Measurements from ENCODE around the gene PRKCQ. TPM values are rescaled to one million over a fixed set of nuclear protein-coding genes. Genes with fewer than 3 reads are reported as not detected.
"Not testable (repeated sequence)": the region's sequence is repeated elsewhere in the genome, so short reads cannot be mapped to it uniquely, and the experiment has no call there.

PRKCQ gene
- total RNA-seq, 2 donors from 2014 or later, result 55.3 to 79.0 TPM

DNA sequence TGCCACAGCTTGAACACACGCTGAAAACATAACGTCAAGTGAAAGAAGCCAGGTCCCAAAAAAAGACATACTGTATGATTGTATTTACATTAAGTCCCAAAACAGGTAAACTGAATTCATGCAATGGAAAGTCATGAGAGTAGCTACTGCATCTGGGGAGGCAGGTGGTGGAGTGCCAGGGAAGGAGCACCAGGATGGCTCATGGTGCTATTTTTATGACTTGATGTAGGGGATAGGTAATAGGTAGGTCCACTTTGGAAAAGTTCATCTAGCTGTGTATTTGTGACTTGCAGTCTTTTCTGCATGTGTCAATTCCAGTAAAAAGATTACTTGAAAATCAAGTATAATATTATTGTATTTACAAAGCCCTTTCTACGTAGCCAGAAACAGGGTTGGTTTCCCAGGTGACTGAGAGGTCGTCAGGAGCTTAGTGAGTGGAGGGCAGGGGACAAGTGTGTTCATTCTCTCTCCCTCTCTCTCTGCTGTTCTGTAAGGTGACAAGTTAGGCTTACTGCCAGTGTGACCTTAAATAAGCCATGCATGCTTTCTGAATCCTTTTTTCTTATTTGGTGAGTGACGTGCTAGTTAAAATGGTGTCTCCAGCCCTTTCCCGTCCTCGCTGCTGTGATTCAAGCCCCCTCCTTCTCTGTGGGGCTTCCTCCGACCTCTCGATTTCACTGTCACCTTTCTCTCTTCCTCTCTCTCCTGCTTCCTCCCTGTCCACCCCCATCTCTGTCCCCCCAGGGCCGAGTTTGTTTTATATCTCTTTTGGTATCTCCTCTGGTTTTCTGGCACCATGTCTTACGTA, 9.4 kb upstream of the PRKCQ start:
- ATAC-seq (no peak), DNase-seq (ENCODE audit: low spot score) (no peak)
- Mint-ChIP-seq H3K27ac (peak overlapping the region; percentile 58 to 85), H3K4me3 (peak overlapping the region; percentile 54), H3K4me1 (ENCODE audit: low read depth in 2 of 2) (peaks cover 53% of the 10 kb centered on the region in 2 donors), H3K27me3 (no peaks in the 10 kb centered on the region), H3K9me3 (peaks cover 4% of the 10 kb centered on the region), H3K36me3 (peaks cover 35% of the 10 kb centered on the region)

DNA sequence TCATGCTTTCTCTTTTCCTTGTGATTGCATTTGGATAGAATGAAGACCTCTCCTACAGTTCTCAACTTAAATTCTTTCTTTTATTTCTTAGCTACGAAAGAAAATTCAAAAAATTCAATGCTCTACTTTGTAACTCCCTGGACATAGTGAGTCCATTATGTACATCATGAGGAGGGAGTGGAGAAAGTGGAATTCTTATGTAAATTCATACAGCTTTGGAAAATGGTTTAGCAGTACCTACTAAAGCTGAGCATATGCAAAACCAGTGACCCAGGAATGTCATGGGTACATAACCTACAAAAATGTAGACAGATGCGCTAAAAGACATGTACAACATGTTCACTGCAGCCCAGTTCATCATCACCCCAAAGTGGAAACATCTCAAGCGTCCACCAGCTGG, 8.8 kb upstream of the PRKCQ start:
- ATAC-seq (no peak), DNase-seq (ENCODE audit: low spot score) (no peak)
- peak overlapping the region; percentile 4 for H3K4me3 Mint-ChIP-seq
- peak overlapping the region; percentile 10 to 85 for H3K27ac Mint-ChIP-seq
- peaks cover 53 to 57% of the 10 kb centered on the region in 2 donors for H3K4me1 Mint-ChIP-seq (ENCODE audit: low read depth in 2 of 2)
- H3K27me3 Mint-ChIP-seq, result no peaks in the 10 kb centered on the region
- H3K36me3 Mint-ChIP-seq, result peaks cover 39% of the 10 kb centered on the region
- H3K9me3 Mint-ChIP-seq, result peaks cover 4% of the 10 kb centered on the region

DNA sequence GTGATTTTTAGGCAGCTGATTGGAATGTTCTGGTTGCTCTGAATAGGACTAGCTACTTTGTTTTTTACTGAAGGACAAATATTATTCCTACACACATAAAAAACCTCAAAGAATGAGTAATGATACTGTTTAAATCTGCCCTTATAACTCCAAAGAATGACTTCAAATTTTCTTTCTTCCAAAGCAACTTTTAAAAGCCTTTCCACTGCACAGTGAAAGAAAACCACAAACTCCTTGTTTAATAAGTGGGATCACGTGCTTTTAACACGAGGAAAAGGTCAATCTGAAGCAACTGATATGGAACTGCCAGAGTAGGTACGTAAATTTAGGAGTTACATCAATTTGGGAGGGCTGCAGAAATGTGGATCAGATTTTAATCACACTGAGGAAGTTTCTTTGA, 8.0 kb upstream of the PRKCQ start:
- Mint-ChIP-seq H3K27me3 (no peaks in the 10 kb centered on the region), H3K36me3 (peaks cover 46% of the 10 kb centered on the region), H3K4me1 (ENCODE audit: low read depth in 2 of 2) (peaks cover 60 to 64% of the 10 kb centered on the region in 2 donors), H3K4me3 (no peak overlapping the region), H3K27ac (peak overlapping the region in 1 of 2 donors; percentile 35), H3K9me3 (peaks cover 5% of the 10 kb centered on the region)
- ATAC-seq, result no peak
- no peak for DNase-seq (ENCODE audit: low spot score)

DNA sequence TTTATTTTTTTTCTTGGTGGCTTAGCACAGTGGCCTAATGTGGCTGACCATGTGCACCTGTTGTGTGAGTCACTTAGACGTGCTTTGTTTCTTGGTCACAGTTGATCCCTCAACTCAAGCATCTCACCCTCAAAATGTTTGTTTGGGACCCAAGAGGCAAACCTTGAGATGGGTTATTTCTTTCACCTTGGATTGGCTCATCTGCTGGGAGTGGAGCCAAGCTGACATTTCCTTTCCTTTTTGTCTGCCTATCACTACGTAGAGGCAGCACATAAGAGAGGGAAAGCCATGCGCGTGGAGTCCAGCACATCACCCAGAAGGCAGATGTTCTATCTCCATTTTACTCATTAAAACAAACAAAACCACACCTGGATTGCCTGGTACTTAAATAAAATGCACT, 6.4 kb upstream of the PRKCQ start:
- ATAC-seq (no peak), DNase-seq (ENCODE audit: low spot score) (no peak)
- Mint-ChIP-seq H3K4me1 (ENCODE audit: low read depth in 2 of 2) (peaks cover 64 to 73% of the 10 kb centered on the region in 2 donors), H3K9me3 (peaks cover 6% of the 10 kb centered on the region), H3K36me3 (peaks cover 56% of the 10 kb centered on the region), H3K27me3 (no peaks in the 10 kb centered on the region), H3K4me3 (peak overlapping the region; percentile 73), H3K27ac (peak overlapping the region; percentile 97 to 98)

DNA sequence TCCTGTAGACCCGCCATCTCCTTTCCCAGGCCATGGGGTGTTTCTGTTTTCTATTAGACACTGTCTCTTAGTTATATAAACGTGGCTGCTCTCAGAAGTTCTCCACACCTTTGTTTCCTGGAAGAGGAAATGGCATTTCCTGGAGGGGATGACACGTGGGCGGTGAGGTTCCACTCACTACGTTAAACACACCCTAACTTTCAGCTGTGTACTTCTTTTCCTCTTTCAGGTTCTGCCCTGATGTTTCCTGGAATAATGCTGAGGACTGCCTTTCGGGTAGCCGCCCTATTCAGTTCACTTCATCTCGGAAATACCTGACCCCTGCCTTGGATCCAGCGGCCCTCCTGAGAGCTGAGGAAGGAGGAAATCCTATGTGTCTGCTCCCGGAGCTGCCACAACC, 3.4 kb upstream of the PRKCQ start:
- peak; percentile 57 to 61 for ATAC-seq
- DNase-seq (ENCODE audit: low spot score), result peak; percentile 87
- Mint-ChIP-seq H3K36me3 (peaks cover 41% of the 10 kb centered on the region), H3K27ac (peak overlapping the region; percentile 97 to 98), H3K4me3 (peak overlapping the region; percentile 94), H3K27me3 (no peaks in the 10 kb centered on the region), H3K4me1 (ENCODE audit: low read depth in 2 of 2) (peaks cover 59 to 65% of the 10 kb centered on the region in 2 donors), H3K9me3 (peaks cover 2% of the 10 kb centered on the region)

DNA sequence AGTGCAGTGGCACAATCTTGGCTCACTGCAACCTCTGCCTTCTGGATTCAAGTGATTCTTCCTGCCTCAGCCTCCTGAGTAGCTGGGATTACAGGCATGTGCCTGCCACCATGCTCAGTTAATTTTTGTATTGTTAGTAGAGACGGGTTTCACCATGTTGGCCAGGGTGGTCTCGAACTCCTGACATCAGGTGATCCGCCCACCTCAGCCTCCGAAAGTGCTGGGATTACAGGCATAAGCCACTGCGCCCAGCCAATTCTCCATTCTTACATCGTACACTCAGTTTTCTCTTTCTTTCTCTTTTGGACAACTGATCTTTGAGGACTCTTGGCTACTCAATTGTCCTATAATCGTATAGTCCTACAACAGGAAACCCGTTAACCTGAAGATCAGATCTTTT, 2.8 kb upstream of the PRKCQ start:
- peak overlapping the region; percentile 94 for H3K4me3 Mint-ChIP-seq
- ATAC-seq; H3K27me3 Mint-ChIP-seq; DNase-seq (ENCODE audit: low spot score); H3K9me3 Mint-ChIP-seq: not testable (repeated sequence)
- H3K4me1 Mint-ChIP-seq (ENCODE audit: low read depth in 2 of 2), result peaks cover 61 to 65% of the 10 kb centered on the region in 2 donors
- H3K27ac Mint-ChIP-seq, result peak overlapping the region; percentile 97 to 98
- peaks cover 46% of the 10 kb centered on the region for H3K36me3 Mint-ChIP-seq

DNA sequence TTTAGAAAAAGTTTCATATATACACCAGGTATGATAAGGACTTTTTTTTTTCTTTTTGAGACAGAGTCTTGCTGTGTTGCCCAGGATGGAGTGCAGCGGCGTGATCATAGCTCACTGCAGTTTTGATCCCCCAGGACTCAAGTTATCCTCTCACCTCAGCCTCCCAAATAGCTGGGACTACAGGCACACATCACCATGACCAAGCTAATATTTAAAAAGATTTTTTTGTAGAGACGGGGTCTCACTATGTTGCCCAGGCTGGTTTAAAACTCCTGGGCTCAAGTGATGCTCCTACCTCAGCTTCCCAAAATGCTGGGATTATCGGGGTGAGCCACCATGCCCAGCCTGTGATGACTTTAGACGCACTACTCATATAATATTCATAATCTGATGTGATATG, 2.2 kb upstream of the PRKCQ start:
- Mint-ChIP-seq H3K27me3 (no peaks in the 10 kb centered on the region), H3K27ac (peak overlapping the region; percentile 97 to 98), H3K9me3 (peaks cover 2% of the 10 kb centered on the region), H3K4me3 (peak overlapping the region; percentile 94), H3K36me3 (peaks cover 47% of the 10 kb centered on the region), H3K4me1 (ENCODE audit: low read depth in 2 of 2) (peaks cover 67 to 72% of the 10 kb centered on the region in 2 donors)
- ATAC-seq, result no peak
- no peak for DNase-seq (ENCODE audit: low spot score)

DNA sequence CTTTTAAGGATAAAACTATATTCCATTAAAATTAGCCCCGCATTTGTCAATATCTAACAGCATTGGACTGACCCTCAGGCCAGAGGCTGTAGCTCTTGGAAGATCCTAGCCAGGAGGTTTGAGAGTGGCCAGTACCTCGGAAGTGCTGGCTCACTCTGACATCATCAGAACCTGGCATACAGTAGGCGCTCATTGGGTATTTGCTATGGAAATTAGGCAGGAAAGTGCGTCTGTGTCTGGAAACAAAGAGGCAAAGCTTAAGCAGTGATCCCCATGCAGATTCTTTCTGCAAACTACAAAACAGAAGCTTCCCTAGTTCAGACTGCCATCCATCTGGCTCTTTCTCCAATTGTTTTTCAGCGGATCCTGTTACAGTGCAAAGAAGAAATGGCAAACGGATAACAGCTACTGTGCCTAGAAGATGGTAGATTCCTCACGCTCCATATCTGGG, 1.7 kb upstream of the PRKCQ start:
- H3K4me3 Mint-ChIP-seq, result peak overlapping the region; percentile 94
- no peaks in the 10 kb centered on the region for H3K27me3 Mint-ChIP-seq
- H3K27ac Mint-ChIP-seq, result peak overlapping the region; percentile 97 to 98
- ATAC-seq (no peak), DNase-seq (ENCODE audit: low spot score) (no peak)
- peaks cover 70 to 74% of the 10 kb centered on the region in 2 donors for H3K4me1 Mint-ChIP-seq (ENCODE audit: low read depth in 2 of 2)
- peaks cover 47% of the 10 kb centered on the region for H3K36me3 Mint-ChIP-seq
- peaks cover 2% of the 10 kb centered on the region for H3K9me3 Mint-ChIP-seq

DNA sequence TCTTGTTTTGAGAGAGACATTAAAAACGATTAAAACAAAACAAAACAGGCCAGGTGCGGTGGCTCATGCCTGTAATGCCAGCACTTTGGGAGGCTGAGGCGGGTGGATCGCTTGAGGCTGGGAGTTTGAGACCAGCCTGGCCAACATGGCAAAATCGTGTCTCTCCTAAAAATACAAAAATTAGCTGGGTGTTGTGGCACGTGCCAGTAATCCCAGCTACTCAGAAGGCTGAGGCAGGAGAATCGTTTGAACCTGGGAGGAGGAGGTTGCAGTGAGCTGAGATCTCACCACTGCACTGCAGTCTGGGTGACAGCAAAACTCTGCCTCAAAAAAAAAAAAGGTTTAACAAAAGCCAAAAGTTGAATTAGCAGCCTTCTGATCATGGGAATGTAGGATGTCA, 1.1 kb upstream of the PRKCQ start:
- Mint-ChIP-seq H3K36me3 (peaks cover 42% of the 10 kb centered on the region), H3K4me3 (peak overlapping the region; percentile 94), H3K4me1 (ENCODE audit: low read depth in 2 of 2) (peaks cover 69 to 73% of the 10 kb centered on the region in 2 donors), H3K27ac (peak overlapping the region; percentile 97 to 98)
- DNase-seq (ENCODE audit: low spot score); ATAC-seq; H3K9me3 Mint-ChIP-seq; H3K27me3 Mint-ChIP-seq: not testable (repeated sequence)

DNA sequence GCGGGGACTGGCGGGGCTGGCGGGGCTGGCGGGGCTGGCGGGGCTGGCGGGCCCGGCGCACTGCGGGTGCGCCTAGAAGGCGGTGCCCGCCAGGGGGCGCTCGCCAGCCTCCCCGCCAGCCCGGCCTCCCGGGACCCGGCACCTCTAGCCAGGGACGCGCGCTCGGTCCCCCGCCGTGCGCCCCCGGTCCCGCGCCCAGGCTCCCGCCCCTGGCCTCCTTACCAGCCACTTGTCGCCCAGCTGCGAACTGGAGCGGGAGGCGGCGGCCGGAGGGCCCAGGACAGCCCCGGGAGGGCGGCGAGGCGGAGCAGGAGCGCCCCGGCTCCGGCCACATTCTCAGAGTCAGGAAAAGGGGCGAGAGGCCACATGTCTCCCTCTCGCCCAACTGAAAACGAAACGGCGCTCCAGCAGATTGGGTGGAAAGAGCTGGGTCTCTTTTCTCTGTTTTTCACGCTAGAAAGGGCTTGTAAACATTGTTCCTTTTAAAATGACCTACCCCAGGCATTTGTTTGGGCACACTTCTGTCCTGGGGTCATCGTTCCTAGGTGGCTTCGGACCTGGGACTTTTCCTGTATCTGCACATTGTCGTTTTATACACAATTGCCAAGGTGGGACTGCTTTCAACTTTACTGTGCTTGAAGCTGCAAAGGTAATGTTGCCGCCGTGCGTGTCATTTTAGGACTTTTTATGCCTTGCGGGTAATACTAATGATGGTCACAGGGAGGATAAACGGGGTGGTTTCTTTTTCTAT, 378 bp upstream of the PRKCQ start:
- Mint-ChIP-seq H3K36me3 (peaks cover 38% of the 10 kb centered on the region), H3K9me3 (peaks cover 2% of the 10 kb centered on the region), H3K4me3 (peak overlapping the region; percentile 94), H3K4me1 (ENCODE audit: low read depth in 2 of 2) (peaks cover 72 to 73% of the 10 kb centered on the region in 2 donors), H3K27me3 (no peaks in the 10 kb centered on the region), H3K27ac (peak overlapping the region; percentile 97 to 98)
- DNase-seq (ENCODE audit: low spot score) (peak; percentile 92), ATAC-seq (peak; percentile 89 to 93)

DNA sequence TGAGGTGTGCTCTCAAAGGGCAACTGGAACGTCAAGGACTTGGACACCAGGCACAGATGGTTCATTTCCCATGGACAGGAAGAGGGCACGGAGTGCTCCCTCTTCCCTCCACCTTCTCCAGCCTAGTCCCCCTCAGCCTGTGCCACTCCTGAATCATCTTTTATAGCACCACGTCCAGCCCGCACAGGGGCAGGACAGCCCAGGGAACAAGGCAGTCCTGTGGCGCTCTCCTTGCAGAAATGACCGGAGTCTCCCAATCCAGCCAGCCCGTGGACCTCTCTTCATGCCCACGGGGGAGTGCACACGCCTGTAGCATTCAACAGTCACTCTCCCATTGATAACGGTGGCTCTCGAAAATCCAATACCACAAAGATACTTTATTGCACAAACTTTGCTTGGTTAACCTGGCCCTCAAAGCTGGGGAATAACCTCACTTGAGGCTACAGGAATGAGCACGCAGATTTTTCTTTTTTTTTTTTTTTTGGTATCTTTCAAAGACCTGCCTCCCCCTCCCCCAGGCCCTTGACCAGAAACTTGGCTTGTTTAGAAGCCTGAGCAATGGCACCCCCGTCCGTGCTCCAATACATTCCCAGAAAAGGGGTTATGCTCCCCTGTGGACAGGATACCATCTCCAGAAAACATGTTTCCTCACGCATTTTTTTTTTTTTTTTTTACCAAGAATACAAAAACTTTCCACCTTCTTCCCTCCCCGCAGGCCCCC, 733 bp downstream of the PRKCQ start:
- ATAC-seq (peak; percentile 22 to 30), DNase-seq (ENCODE audit: low spot score) (no peak)
- Mint-ChIP-seq H3K36me3 (peaks cover 29% of the 10 kb centered on the region), H3K27ac (peak overlapping the region; percentile 86 to 97), H3K27me3 (no peaks in the 10 kb centered on the region), H3K9me3 (peaks cover 2% of the 10 kb centered on the region), H3K4me3 (peak overlapping the region; percentile 92), H3K4me1 (ENCODE audit: low read depth in 2 of 2) (peaks cover 76 to 77% of the 10 kb centered on the region in 2 donors)

DNA sequence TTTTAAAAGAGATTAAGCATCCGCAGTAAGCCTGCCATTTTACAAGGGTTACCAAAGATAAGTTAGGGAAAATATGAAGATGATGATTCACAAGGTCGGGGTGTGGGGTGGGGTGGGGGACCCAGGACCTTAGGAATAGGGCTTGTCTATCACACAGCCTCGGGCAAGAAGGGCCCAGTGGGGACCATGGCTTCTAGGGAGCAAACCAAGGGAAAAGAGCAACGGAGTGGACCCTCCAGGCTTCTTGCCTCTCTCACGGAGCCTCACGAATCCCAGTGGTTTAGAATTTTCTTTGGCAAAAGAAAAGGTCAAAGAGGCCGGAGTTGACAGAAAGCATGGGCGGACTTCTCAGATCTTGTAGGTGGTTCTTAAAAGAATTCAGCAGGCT, 1.3 kb downstream of the PRKCQ start:
- H3K4me3 Mint-ChIP-seq, result peak overlapping the region; percentile 92
- peaks cover 75 to 76% of the 10 kb centered on the region in 2 donors for H3K4me1 Mint-ChIP-seq (ENCODE audit: low read depth in 2 of 2)
- peak overlapping the region; percentile 86 to 97 for H3K27ac Mint-ChIP-seq
- peaks cover 25% of the 10 kb centered on the region for H3K36me3 Mint-ChIP-seq
- DNase-seq (ENCODE audit: low spot score), result no peak
- peaks cover 2% of the 10 kb centered on the region for H3K9me3 Mint-ChIP-seq
- H3K27me3 Mint-ChIP-seq, result no peaks in the 10 kb centered on the region
- ATAC-seq, result no peak

DNA sequence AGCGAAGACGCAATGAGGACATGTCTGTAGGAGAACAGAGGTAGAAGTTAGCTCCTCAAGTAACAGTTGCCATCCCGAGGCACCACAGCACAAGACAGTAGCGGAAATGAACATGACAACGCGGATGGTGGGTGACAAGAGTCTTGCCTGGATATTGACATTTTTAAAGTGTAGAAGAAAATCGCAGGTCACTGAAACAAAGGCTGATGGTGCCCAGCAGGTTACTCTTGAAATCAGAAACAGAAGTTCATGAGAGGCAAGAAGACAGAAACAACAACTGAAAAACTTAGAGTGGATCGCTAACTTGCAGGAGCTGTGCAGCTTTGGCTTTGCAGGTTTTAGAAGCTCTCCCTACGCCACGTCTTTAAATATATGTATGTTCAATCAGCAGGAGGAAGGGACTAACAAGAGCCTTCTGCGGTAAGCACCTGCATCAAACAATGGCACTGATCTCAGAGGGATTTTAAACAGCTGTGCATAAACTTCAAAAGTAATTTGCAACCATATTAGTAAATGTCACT, 1.8 kb downstream of the PRKCQ start:
- Mint-ChIP-seq H3K4me1 (ENCODE audit: low read depth in 2 of 2) (peaks cover 75 to 77% of the 10 kb centered on the region in 2 donors), H3K36me3 (peaks cover 21% of the 10 kb centered on the region), H3K27ac (peak overlapping the region; percentile 86 to 97), H3K4me3 (peak overlapping the region; percentile 92), H3K9me3 (peaks cover 2% of the 10 kb centered on the region), H3K27me3 (no peaks in the 10 kb centered on the region)
- no peak for DNase-seq (ENCODE audit: low spot score)
- ATAC-seq, result no peak
